Keratinocyte (primary cell): ENCODE measurements around the gene CACNA1C. TPM values are rescaled to one million over a fixed set of nuclear protein-coding genes. Genes with fewer than 3 reads are reported as not detected.

Source experiments
- DNase-seq: peaks from one replicate; pipeline ENCODE4 v3.0.0-alpha.2; 2011; ENCODE audit warnings: low read depth, missing footprints, low spot score
- FAIRE-seq: peaks from 2 replicates; lab custom pipeline; 2011; peaks lifted over from hg19 to GRCh38; lab: Jason Lieb, UNC
- H2AFZ ChIP-seq: 2 replicates; pipeline ENCODE4 v1.6.0; 2012; ENCODE audit warnings: low read length, control low read depth, inconsistent platforms; ENCODE audit not compliant: control insufficient read depth
- H3K27ac ChIP-seq: 2 replicates; pipeline ENCODE4 v1.5.1; 2011; ENCODE audit warnings: low read length; ENCODE audit not compliant: control insufficient read depth, insufficient read depth
- H3K27me3 ChIP-seq: 3 replicates; pipeline ENCODE4 v1.6.0; 2011; ENCODE audit warnings: low read length; ENCODE audit not compliant: control insufficient read depth, insufficient read depth; ENCODE audit errors: extremely low read depth
- H3K36me3 ChIP-seq, 2 experiments: 2 replicates in 1 of 2; 3 replicates in 1 of 2; pipeline ENCODE4 v1.5.1; 2011; ENCODE audit warnings: low read length in 2 of 2, mild to moderate bottlenecking in 1 of 2; ENCODE audit not compliant: control insufficient read depth in 2 of 2, insufficient read depth in 2 of 2; ENCODE audit errors: extremely low read depth in 1 of 2
- H3K4me1 ChIP-seq: 3 replicates; pipeline ENCODE4 v1.5.1; 2011; ENCODE audit warnings: low read length; ENCODE audit not compliant: control insufficient read depth, insufficient read depth; ENCODE audit errors: extremely low read depth
- H3K4me2 ChIP-seq: 3 replicates; pipeline ENCODE4 v1.6.0; 2011; ENCODE audit warnings: low read depth, low read length; ENCODE audit not compliant: control insufficient read depth, insufficient read depth; ENCODE audit errors: extremely low read depth
- H3K4me3 ChIP-seq, 3 experiments: fragments of 200-600 bp in 1 of 3; sonication (generic) in 1 of 3; 2 replicates in 2 of 3; 3 replicates in 1 of 3; pipeline ENCODE4 v1.5.1; 2011 to 2016; ENCODE audit warnings: low read length in 3 of 3, mild to moderate bottlenecking in 3 of 3, control low read depth in 2 of 3, inconsistent platforms in 1 of 3, low read depth in 1 of 3, mixed read lengths in 1 of 3, mixed run types in 1 of 3, moderate library complexity in 1 of 3; ENCODE audit not compliant: control insufficient read depth in 2 of 3, insufficient read depth in 2 of 3; ENCODE audit errors: extremely low read depth in 1 of 3
- H3K79me2 ChIP-seq: 2 replicates; pipeline ENCODE4 v1.6.0; 2012; ENCODE audit warnings: low read length; ENCODE audit not compliant: control insufficient read depth, insufficient read depth
- H3K9ac ChIP-seq: 3 replicates; pipeline ENCODE4 v1.6.0; 2011; ENCODE audit warnings: low read length; ENCODE audit not compliant: control insufficient read depth, insufficient read depth; ENCODE audit errors: extremely low read depth
- H3K9me1 ChIP-seq: 3 replicates; pipeline ENCODE4 v1.6.0; 2011; ENCODE audit warnings: low read length; ENCODE audit not compliant: control insufficient read depth, insufficient read depth; ENCODE audit errors: extremely low read depth
- H3K9me3 ChIP-seq: 2 replicates; pipeline ENCODE4 v1.5.1; 2012; ENCODE audit warnings: low read depth, low read length; ENCODE audit not compliant: control insufficient read depth
- H4K20me1 ChIP-seq: 3 replicates; pipeline ENCODE4 v1.6.0; 2011; ENCODE audit warnings: low read length; ENCODE audit not compliant: control insufficient read depth, insufficient read depth; ENCODE audit errors: extremely low read depth
- CTCF ChIP-seq, 3 experiments: IDR thresholded peaks in 1 of 3; conservative IDR thresholded peaks in 1 of 3; optimal IDR thresholded peaks in 1 of 3; 2 replicates in 2 of 3; 3 replicates in 1 of 3; pipeline versions ENCODE3 to v1.5.1; 2011; ENCODE audit warnings: low read length in 3 of 3, mild to moderate bottlenecking in 3 of 3, moderate library complexity in 2 of 3, control low read depth in 1 of 3, inconsistent platforms in 1 of 3; ENCODE audit not compliant: insufficient read depth in 2 of 3; ENCODE audit errors: extremely low read depth in 1 of 3
- EZH2 ChIP-seq: IDR thresholded peaks from one replicate; pipeline ENCODE4 v1.6.1; 2012; ENCODE audit warnings: inconsistent platforms, mild to moderate bottlenecking, low read length, moderate library complexity
- dilution Hi-C: fragments of 300-500 bp; cut with MboI; formaldehyde crosslinking; loops from one replicate; pipeline ENCODE4 v1.7.0; 2020; ENCODE audit warnings: low sequenced_read_pairs; ENCODE audit not compliant: extremely low pct_ligation_motif_present
- polyA plus RNA-seq, 5 experiments: library from polyadenylated mRNA; depleted of rRNA in 3 of 5; stranded (reverse) in 3 of 5; stranded (forward) in 1 of 5; unstranded in 1 of 5; fragments of >200 nt; gene quantifications; 1 replicate in 1 of 5; 2 replicates in 3 of 5; 3 replicates in 1 of 5; pipeline versions ENCODE4 v1.2.1 to v1.2.3, GENCODE V29; 2011 to 2012; ENCODE audit warnings: missing spikeins in 2 of 5, low read depth in 1 of 5, low replicate concordance in 1 of 5

The CACNA1C gene
- polyA plus RNA-seq, 1 donor (not counting 4 experiments of a cell fraction or from before 2014, with no cell fraction given): not detected

DNA sequence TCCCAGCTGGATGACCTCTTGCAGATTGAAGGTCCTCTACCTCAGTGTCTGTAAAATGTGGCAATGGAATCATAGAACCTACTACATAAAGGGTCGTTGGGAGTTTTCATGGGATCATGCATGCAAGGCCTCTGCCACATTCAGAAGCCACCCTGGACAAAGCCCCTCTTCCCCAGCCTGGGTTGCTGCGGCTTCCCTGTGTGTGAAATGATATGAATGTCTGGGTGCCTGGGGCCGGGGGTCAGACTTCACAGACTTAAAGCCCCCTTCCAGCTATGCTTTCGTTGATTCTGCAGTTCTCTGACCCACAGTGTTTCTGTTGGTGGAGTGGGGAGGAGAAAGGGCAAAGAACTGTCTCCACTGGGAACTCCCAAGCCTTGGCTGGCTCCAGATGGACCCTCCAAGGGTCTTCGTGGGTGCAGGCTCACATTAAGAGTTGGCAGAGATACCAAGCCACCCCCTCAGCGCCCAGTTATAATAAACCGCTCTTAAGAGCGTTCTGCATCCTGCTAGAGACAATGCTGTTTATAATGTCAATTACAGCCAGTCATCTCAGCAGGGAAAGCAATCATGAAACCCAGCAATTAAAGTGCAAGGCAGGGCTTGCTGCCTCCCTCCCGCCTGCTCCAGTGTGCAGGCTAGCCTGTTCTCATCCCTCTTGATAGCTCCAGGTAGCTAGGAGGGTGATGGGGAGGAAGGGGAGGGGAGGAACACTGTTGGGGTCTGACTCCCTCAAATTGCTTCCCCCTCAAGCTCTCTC lies 531.0 kb downstream of the CACNA1C start:
- DNase-seq: no peak
- TF ChIP-seq EZH2 (no peak), CTCF (optimal IDR thresholded peaks at IDR 0.05 in 1 of 3, IDR thresholded peaks at IDR 0.05 in 1 of 3, conservative IDR thresholded peaks at IDR 0.05 in 1 of 3; ENCODE audit: extremely low read depth in 1 of 3, insufficient read depth in 2 of 3, low read length in 3 of 3) (no peak)
- dilution Hi-C loops: no loop called here
- FAIRE-seq: no peak
- no peaks in the 10 kb centered on the region for H3K4me1 ChIP-seq
- H3K36me3 ChIP-seq: no peaks in the 10 kb centered on the region
- no peaks in the 10 kb centered on the region for H3K9me3 ChIP-seq
- H2AFZ ChIP-seq: no peak overlapping the region
- H3K4me2 ChIP-seq: no peak overlapping the region
- H3K4me3 ChIP-seq: no peak overlapping the region
- H3K27ac ChIP-seq: no peak overlapping the region
- H4K20me1 ChIP-seq: no peaks in the 10 kb centered on the region
- H3K9ac ChIP-seq: no peak overlapping the region
- peaks cover 30% of the 10 kb centered on the region for H3K27me3 ChIP-seq
- H3K79me2 ChIP-seq: no peaks in the 10 kb centered on the region
- H3K9me1 ChIP-seq: no peaks in the 10 kb centered on the region

GRCh38 chr12:2586156-2587038 lies 533.6 kb downstream of the CACNA1C start:
- Histone ChIP-seq H3K9me3 (no peaks in the 10 kb centered on the region), H3K9me1 (no peaks in the 10 kb centered on the region), H3K4me3 (no peak overlapping the region), H2AFZ (no peak overlapping the region), H3K4me2 (no peak overlapping the region), H3K27me3 (peaks cover 27% of the 10 kb centered on the region), H3K9ac (no peak overlapping the region), H3K79me2 (no peaks in the 10 kb centered on the region), H3K27ac (no peak overlapping the region), H4K20me1 (no peaks in the 10 kb centered on the region), H3K36me3 (no peaks in the 10 kb centered on the region), H3K4me1 (no peaks in the 10 kb centered on the region)
- FAIRE-seq (no peak), DNase-seq (no peak)
- dilution Hi-C loops: no loop called here
- no peak for TF ChIP-seq EZH2
- TF ChIP-seq CTCF (optimal IDR thresholded peaks at IDR 0.05 in 1 of 3, IDR thresholded peaks at IDR 0.05 in 1 of 3, conservative IDR thresholded peaks at IDR 0.05 in 1 of 3; ENCODE audit: extremely low read depth in 1 of 3, insufficient read depth in 2 of 3, low read length in 3 of 3): no peak
